ENCODE data around the gene PLXND1. TPM values are rescaled to one million over a fixed set of nuclear protein-coding genes. Genes with fewer than 3 reads are reported as not detected.
"Not testable (repeated sequence)": the region's sequence is repeated elsewhere in the genome, so short reads cannot be mapped to it uniquely, and the experiment has no call there.

Gene PLXND1
- total RNA-seq, 1 donor from 2014 or later, result 131 TPM

DNA sequence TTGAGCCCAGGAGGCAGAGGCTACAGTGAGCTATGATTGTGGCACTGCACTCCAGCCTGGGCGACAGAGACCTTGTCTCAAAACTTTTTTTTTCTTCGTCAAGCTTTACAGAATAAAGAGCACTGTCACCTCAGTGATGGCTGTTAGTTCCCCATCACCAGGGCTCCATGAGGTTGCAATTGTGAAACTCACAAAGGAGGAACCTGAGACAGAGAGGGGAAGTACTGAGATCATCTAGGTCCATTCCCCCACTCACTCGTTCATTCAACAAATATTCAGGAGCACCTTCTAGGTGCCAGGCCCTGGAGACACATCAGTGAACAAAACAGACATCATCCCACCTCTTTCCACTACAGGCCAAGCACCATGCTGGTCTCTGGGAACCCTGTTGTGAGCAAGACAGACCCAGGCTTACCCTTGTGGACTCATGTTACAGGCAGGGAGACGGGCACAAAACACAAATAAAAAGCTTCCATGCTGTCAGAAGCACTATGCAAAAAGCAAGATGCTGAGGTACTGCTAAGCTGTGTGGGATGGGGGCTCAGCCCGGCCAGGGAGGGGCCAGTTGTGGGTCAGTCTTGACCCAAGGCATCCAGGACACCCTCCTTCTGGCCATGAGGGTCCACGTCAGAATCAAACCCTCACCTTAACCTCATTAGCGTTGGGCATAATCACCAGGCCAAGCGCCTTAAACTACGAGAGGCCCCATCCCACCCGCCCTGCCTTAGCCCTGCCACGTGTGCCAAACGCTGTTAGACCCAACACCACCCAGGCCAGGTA lies 80.2 kb downstream of the PLXND1 start:
- no peak for DNase-seq

DNA sequence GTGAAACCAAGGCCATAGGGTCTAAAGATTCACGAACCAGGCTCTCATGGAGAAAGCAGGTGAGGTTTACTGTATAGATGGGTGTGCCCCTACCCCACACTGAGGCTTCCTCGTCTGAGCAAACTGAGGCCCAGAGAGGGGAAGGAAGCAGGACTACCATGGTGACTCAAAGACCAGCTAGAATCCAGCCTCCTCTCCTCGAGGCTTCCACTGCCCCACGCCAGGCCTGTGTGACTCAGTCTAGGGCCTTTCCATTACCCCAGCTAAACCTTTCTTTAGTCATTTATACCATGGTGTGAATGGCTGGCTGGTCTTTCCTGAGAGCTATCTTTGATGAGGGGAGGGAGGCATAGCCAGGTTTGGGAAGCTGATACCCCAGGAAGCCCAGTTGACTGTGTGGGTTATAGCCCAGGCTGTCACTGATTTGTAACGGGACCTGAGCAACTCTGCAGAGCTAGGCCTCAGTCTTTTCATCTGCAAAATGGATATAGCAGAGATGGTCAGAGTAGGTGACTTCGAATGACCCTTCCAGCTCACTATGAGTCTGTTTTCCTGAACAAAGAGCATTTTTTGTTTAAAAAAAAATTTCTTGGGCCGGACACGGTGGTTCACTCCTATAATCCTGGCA lies 81.0 kb downstream of the PLXND1 start:
- DNase-seq, result no peak

DNA sequence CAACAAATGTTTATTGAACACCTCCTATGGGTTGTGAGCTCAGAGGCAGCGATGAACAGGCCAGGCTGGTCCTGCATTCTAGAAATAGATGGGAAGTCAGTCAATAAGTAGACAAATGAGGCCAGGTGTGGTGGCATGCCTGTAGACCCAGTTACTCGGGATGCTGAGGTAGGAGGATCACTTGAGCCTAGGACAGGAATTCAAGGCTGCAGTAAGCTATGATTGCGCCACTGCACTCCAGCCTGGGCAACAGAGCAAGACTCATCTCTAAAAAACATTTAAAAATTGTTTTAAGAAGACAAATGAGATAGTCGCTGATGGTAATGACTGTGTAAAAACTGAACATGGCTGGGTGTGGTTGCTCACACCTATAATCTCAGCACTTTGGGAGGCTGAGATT lies 82.4 kb downstream of the PLXND1 start:
- no peak for DNase-seq

DNA sequence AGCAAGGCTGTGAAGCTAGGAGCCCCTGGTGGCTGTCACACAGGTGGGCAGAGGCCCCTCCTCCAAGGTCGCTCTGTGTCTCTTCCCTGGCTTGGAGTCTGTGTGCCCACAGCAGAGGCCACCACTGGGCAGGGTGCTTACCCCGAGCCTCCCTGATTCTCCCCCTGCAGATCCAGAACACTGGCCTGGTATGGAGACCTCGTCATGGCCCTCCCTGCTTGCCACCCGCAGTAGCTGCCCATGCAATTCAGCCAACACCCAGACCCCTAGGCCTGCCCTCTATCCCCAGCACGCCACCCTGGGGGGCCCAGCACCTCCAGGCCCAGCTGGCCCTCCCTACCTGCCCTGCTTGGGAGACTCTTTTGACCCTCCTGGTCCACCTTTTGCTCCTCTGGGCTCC lies 83.5 kb downstream of the PLXND1 start:
- no peak for DNase-seq

DNA sequence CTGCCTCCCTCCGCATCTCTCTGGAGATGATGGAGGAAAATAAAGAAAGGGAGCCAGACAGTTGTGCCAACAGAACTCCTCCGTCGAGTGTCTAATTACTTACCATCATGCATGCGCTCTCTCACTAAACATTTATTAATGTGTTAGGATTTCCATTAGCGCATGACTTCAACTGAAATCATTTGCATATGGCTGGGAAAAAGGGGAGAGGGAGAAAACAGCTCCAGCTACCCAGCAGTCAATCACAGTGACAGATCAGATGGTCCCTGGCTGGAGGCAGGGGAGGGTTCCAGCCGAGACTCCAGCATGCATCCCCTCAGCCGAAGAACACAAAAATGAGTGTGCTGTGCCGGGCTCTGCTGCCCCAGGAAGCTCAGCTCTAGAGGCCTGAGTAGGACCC lies 84.9 kb downstream of the PLXND1 start:
- DNase-seq, result no peak

DNA sequence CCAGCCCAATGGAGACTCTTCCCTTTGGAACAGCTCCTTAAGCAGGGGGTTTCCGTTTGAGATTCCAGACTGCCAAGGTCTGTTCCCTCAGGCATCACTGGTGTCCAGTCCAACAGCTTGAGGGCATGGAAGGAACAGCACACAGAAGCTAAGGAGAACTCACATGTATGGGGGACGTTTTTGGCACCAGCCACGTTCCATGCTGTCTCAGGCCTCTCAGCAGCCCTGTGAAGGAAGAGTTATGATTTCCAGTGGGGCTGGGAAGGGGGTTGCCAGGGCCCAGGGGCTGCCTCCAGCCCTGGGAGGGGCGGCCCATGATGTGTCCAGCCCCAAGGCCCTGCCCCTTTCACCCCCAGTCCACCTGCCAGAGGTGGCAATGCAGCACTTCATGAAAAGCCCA lies 85.5 kb downstream of the PLXND1 start:
- no peak for DNase-seq

DNA sequence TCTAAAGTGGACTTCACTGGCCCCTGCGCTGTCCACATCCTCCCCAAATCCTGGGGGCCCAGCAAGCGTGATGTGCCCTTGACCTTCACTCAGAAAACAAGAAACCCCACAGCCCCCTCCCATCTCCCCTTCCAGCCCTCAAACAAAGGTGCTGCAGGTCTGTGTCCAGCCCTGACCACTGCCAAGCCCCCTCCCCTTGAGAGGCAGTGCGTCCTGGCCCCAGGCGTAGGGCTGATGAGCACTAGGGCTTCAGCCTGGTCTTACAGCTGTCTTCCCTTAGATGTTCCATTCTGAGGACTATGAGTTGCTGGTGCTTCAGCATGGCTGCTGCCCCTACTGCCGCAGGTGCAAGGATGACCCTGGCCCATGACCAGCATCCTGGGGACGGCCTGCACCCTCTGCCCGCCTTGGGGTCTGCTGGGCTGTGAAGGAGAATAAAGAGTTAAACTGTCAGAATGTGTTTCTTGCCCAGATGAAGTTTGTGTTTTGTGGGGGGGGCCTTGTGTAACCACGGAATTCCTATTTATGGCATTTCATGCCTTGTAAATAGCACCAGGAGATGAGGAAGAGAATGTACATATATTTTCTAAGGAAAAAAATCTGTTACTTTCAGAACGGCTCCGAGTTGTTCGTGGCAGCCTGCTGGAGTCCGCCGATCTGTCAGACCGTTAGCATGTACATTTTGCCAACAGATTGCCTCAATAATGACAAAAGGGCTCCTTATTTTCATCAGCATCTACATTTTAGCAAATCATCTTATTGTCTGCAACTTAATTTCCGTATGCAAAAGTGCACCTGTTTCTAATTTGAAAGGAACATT lies 86.4 kb downstream of the PLXND1 start:
- DNase-seq, result no peak

DNA sequence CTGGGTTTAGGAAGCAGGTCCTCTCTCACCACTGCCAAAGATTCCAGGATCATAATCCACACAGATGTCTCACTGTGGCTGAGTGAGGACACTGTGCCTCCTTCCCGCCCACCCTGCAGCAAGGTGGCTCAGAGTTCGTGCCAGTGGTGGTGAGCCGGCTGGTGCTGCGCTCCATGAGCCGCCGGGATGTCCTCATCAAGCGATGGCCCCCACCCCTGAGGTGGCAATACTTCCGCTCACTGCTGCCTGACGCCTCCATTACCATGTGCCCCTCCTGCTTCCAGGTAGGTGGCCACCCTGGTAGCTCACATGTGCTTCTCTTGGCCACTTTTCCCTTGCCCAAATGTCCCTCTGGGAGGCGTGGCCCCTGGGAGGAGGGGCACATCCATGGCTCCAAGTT lies 87.0 kb downstream of the PLXND1 start:
- no peak for DNase-seq

DNA sequence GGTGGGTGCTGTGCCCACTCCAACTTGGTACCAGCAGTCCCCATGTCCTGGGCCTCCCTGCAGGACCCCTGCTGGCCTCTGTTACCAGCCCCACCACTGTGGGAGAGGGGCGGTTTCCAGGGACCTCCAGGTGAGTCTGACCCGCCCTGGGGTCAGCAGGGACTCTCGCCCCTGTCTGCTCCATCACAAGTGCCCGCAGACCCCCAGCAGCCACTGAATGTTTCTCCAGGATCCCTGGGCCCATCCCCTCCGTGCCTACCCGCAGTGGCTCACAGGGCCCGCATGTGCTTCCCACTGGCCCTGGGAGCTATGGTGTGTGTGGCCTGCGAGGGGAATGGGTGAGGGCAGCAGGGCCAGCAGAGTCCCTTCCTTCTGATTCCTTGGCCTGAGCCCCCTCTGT lies 87.9 kb downstream of the PLXND1 start:
- no peak for DNase-seq

DNA sequence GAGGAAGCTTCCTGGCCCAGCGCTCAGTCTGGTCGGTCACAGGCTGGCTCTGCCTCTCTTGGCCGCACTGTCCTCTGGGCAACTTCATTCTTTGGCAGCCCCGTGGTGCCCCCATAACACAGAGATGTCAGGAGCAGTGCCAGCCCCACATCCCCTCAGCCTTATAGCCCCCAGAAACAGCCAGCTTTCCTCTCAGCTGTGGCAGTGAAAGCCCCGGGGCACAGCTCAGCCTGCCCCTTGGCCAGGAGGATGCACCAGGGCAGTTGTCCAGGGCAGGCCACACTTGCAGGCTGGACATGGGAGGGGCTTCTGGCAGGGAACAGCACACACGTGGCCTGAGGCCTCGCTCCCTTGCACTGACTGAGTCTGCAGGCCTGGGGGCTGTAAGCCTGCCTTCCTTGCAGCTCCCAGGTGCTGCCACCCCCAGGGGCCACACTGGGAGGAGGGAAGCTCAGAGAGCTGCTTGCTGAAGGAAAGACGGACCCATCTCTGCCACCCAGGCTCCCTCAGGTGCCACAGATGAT lies 88.4 kb downstream of the PLXND1 start:
- DNase-seq, result no peak

DNA sequence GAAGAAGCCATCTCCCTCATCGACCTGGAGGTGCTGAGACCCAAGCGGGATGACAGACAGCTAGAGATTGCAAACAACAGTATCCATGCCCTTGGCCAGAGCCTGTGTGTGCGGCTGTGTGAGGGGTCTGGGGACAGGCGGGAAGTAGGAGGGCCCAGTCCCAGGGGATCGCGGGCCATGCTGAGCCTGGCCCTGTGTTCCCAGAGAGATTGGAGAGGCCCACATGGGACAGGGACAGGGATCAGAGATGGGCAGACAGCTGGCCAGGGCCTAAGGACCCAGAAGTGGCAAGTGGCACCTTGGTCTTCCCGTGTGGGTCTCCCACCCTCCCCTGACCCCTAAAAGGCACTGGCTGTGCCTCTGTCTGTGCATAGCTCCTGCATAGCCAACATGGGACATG lies 89.0 kb downstream of the PLXND1 start:
- DNase-seq, result no peak

DNA sequence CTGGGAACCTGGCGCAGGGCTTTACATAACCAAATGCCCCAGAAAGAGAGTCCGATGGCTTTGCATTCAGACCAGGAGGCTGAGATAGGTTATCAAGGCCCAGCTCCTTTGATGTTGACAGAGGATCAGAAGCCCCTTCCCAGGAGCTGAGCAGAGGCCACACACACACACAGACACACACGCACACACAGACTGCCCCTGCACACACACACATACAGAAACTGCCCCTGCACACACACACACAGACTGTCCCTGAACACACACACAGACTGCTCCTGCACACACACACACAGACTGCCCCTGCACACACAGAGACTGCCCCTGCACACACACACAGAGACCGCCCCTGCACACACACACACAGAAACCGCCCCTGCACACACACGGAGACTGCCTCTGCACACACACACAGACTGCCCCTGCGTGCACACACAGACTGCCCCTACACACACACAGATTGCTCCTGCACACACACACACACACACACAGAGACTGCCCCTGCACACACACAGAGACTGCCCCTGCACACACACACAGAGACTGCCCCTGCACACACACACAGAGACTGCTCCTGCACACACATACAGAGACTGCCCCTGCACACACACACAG lies 90.5 kb downstream of the PLXND1 start:
- DNase-seq, result not testable (repeated sequence)

DNA sequence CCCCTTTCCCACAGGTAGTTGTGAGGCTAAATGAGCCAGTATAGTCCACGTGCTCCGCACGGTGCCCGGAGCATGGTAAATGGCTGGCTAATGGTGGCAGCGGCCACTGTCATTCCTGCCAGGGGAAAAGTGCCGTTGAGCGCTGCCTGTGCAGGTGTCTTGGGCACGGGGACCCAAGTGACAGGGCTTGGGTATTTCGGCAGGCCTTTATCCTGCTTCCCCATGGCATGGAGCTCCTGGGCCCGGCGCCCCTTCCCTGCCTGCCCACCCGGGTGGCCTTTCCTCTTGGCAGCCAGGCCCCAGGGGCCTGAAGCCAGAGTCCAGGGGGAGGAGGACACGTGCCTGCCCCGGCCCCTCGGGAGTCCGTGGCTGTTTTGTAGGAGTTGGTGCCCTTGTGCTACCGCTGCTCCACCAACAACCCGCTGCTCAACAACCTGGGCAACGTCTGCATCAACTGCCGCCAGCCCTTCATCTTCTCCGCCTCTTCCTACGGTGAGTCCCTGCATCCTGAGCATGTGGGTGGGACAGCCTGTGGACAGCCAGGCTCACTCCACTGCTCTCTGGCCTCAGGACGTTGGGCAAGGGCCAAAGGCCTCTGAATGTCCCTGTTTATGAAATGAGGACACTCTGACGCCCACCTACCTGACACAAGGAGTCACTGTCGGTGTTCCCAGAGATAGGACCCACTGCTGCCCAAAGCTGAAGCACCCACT lies 91.2 kb downstream of the PLXND1 start:
- not testable (repeated sequence) for DNase-seq

DNA sequence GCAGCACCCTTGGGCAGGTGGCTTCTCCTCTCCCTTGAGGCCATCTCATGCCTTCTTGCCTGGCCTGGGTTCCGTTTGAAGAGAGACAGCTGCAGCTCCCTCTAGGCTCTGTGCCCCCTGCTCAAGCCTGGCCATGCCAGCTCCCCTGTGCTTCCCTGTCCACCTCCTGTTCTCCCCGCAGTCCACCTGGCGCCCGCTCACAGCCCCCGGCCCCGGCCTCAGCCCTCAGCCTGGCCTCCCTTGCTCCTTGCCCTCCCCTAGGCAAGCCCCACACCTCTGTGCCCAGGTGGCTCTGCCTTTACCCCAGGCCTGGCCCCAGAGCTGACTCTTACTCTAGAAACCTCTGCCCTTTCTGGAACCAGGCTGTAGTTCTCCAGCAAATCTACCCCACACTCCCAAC lies 91.9 kb downstream of the PLXND1 start:
- DNase-seq, result no peak

DNA sequence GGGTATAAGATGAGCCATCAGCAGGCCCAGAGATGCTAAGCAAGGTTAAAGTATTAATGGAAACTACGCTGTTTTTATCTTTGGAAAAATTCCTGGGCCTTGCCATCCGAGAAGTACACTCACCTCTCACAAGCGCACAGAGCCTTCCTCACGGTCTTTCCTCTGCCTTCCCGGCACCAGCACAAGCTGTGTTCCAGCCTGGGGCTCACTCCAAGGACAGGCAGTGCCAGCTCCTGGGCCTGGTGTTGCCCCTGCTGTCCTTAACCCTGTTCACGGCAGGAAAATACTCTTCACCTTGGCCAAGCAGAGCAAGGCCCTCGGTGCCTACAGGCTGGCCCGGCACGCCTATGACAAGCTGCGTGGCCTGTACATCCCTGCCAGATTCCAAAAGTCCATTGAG lies 92.4 kb downstream of the PLXND1 start:
- no peak for DNase-seq

DNA sequence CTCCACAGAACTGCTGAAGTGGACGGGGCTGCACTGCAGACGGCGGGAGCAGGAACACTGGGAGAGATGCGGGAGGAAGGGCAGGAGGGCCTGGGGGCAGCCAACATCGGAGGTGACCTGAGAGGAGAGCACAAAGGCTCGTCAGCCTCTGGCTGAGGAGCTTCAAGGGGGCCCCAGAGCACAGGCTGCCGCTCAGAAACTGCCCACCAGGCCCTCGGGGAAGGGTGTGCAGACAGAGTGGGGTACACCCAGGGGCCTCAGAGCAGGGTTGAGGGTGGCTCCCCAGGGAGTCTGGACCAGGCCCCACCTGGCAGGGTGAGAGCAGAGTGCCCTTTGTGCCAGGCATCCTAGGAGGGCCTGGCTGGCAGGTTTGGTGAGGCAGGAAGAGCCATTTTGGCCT lies 92.8 kb downstream of the PLXND1 start:
- no peak for DNase-seq

DNA sequence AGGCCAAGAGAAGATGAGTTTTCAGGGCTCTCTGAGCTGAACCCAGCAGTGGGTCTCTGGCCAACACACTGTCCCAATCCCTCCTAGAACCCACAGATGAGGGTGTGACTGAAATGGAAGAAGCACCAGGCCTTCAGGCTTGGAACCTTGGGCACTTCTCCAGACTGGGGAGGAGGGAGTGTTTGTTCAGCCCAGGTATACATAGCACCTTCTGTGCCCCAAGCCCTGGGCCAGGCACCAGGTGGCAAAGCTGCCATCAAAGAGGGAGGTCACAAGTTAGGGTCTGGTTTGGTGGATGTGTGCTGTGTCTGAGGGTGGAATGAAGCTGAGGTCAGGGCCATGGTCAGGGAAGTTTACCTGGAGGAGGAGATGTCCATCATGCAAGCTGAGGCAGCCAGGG lies 93.9 kb downstream of the PLXND1 start:
- DNase-seq, result no peak

DNA sequence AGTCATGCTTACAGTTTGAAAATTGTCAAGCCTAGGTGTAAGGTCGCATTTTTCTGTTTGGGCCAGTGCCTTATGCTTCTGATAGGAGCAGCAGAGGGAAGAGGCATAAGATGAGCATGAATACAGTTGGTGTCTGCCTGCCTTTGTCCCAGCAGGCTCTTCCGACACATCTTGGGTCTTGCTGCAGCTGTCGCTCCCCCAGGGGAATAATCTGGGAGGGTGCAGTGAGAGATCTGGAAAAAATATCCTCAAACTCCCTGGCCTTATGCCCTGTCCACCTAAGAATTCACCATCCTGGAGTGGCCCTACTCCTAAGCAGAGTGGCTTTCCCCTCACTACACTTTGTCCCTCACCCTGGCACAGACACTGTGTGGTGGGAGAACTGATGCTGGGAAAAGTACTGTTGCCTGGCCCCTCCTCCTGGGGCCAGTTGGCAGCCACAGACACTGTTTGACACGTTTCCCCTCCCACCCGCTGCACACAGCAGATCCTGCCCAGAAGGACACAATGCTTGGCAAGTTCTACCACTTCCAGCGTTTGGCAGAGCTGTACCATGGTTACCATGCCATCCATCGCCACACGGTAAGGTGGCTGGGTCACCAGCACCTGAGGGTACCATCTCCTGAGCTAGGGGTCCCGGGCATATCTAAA lies 99.2 kb downstream of the PLXND1 start:
- DNase-seq, result peak; percentile 70

DNA sequence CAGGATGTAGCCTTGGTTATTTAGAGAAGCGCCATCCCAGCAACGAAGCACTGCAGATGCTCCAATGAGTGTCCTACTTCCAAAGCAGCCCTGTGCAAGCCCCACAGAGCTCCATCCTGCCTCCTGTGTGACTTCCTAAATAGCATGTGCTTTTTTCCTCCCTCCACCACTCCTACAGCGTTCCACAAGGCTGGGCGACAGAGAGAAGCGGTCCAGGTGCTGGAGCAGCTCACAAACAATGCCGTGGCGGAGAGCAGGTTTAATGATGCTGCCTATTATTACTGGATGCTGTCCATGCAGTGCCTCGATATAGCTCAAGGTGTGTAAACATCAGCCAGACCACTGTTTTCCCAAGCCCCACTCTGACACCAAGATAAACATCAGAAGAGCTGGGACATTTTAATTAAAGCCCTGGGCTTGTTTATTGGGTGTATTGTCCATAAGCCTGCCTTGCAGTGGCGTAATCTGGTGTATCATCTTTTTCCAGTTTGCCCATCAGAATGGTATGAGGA lies 100.2 kb downstream of the PLXND1 start:
- no peak for DNase-seq

DNA sequence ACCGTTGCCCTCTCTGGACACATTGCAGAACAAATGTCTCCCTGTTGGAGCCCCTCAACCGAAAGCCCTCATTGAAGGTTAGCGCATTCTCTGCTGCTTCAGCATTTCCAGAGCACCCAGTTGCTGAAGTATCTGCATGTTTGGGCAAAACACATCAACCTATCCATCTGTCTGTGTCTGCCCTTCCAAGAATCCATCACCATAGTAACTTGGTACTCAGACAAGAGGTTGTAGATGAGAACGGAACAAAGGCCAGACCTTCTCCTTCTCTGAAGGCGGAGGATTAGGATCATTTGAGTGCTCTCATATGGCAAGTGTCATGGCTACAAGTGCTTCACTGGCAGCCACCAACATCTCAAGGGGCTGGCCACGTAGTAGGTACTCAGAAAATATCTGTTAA lies 101.1 kb downstream of the PLXND1 start:
- DNase-seq, result no peak
